Measurements from ENCODE around the gene ERBB2. TPM values are rescaled to one million over a fixed set of nuclear protein-coding genes. Genes with fewer than 3 reads are reported as not detected.
A peak's percentile ranks its signal among the peaks of the same experiment; 100 is the strongest.

Gene ERBB2
- total and polyA plus RNA-seq, 9 of the 15 experiments (the other 6 are each of a cell fraction or from before 2014, with no cell fraction given): 0.74 to 5.6 (median 3.3) TPM

- TF ChIP-seq ZNF217 (CRISPR knock-in tag; IDR thresholded peaks at IDR 0.05) (no peak), LARP7 (IDR thresholded peaks at IDR 0.05) (peak; percentile 84; the same call in 1 of the 2 replicates), NCOA1 (IDR thresholded peaks at IDR 0.05; ENCODE audit: low read depth) (no peak), CXXC5 (CRISPR knock-in tag; IDR thresholded peaks at IDR 0.05) (peak; percentile 93), CBFA2T2 (conservative IDR thresholded peaks at IDR 0.05) (no peak), L3MBTL2 (IDR thresholded peaks at IDR 0.05) (peak; percentile 98), PTTG1 (tag; IDR thresholded peaks at IDR 0.05; ENCODE audit: low read depth) (no peak), CTCFL (IDR thresholded peaks at IDR 0.05; ENCODE audit: borderline replicate concordance, insufficient read depth, low read depth, low read length, poor library complexity, severe bottlenecking) (peak; percentile 97), HDAC1 (IDR thresholded peaks at IDR 0.05) (peak in 1 of 2 experiments; percentile 70; a peak in 1 of 4 replicates), POLR2G (IDR thresholded peaks at IDR 0.05; ENCODE audit: low read depth, low read length) (peak; percentile 88), ZC3H4 (CRISPR knock-in tag; IDR thresholded peaks at IDR 0.05; ENCODE audit: borderline replicate concordance) (no peak), CUX1 (CRISPR knock-in tag; IDR thresholded peaks at IDR 0.05) (no peak), ZNF57 (CRISPR knock-in tag; IDR thresholded peaks at IDR 0.05) (no peak), ZBTB7A (IDR thresholded peaks at IDR 0.05; ENCODE audit: borderline replicate concordance, control insufficient read depth, low read depth, low read length) (peak; percentile 85)
- TF ChIP-seq, protein P1, sequence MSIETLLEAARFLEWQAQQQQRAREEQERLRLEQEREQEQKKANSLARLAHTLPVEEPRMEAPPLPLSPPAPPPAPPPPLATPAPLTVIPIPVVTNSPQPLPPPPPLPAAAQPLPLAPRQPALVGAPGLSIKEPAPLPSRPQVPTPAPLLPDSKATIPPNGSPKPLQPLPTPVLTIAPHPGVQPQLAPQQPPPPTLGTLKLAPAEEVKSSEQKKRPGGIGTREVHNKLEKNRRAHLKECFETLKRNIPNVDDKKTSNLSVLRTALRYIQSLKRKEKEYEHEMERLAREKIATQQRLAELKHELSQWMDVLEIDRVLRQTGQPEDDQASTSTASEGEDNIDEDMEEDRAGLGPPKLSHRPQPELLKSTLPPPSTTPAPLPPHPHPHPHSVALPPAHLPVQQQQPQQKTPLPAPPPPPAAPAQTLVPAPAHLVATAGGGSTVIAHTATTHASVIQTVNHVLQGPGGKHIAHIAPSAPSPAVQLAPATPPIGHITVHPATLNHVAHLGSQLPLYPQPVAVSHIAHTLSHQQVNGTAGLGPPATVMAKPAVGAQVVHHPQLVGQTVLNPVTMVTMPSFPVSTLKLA (conservative IDR thresholded peaks at IDR 0.05): peak in 1 of 2 experiments; percentile 84; a peak in 2 of 4 replicates
These were observed 31.6 kb upstream of the ERBB2 start, which contains the start of gene PNMT (continued) for GRCh38 chr17:39667945-39668924.
